Measurements from ENCODE around the gene TSPAN18.
"Not testable (repeated sequence)": the region's sequence is repeated elsewhere in the genome, so short reads cannot be mapped to it uniquely, and the experiment has no call there.

TSPAN18 gene

DNA sequence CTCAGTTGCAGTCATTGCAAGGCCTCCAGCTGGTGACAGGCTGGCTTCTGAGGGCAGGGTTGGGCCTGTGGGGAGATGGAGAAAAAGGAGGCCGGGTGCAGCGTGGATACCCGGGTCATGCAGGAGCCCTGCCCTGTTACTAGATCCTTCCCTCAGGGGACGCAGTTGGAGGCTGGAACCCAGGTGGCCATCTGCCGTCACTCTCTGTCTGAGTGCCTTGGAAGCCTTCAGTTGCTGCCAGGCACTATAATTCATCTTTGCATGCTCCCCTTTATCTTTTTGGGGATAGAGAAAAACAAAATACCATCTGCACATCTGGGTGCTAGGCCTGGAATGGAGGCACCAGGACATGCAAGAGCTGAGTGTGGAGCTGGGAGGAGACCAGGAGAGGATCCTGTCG, 141.3 kb downstream of the TSPAN18 start:
- no peak overlapping the region for H3K4me3 ChIP-seq (ENCODE audit: low read depth, low read length)
- no peak for DNase-seq (ENCODE audit: low read depth)
- TF ChIP-seq, protein P1, sequence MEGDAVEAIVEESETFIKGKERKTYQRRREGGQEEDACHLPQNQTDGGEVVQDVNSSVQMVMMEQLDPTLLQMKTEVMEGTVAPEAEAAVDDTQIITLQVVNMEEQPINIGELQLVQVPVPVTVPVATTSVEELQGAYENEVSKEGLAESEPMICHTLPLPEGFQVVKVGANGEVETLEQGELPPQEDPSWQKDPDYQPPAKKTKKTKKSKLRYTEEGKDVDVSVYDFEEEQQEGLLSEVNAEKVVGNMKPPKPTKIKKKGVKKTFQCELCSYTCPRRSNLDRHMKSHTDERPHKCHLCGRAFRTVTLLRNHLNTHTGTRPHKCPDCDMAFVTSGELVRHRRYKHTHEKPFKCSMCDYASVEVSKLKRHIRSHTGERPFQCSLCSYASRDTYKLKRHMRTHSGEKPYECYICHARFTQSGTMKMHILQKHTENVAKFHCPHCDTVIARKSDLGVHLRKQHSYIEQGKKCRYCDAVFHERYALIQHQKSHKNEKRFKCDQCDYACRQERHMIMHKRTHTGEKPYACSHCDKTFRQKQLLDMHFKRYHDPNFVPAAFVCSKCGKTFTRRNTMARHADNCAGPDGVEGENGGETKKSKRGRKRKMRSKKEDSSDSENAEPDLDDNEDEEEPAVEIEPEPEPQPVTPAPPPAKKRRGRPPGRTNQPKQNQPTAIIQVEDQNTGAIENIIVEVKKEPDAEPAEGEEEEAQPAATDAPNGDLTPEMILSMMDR (IDR thresholded peaks at IDR 0.05; ENCODE audit: low read depth, low read length, missing control alignments) = no peak

DNA sequence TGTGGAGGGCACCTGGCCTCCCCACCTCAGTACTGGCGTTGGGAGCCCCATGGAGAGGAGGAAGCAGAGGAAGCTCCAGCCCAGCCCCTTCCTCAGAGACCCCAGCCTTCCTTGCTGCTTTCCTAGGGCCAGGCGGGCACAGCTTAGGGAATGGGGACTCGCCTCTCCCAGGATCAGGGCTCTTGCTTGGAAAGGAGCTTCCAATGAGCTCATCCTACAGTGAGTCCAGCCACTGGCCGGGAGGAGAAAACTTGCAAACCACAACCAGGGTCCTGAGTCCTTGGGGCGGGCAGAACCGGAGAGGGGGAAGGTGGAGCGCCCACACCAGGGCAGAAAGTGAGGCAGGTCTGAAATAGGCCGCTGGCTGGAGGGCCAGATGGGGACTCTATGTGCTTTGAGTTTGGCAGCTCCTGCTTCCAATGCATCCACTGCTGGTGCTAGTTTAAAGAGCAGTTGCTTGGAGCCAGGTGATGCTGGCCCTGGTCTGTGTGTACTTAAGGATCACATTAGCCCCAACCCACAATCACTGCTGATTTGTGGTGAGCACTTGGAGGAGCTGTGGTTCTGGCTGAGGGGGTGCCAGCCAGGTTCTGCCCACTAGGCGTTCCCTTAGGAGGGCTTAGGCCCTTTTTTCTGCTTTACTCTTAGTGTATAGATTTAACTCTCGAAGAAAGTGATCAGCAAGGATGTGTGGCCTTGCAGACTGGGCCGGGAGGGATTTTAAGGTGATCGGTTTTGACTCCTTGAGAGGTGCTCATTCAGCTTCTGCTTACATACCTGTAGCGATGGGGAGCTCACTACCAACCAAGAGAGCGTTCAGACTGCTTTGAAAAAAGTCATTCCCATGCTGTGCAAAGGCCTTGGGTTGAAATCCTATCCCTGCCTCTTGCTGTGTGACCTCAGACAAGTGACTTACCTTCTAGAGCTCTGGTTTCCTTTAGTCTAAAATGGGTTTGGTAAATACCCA, 142.0 kb downstream of the TSPAN18 start:
- no peak overlapping the region for H3K4me3 ChIP-seq (ENCODE audit: low read depth, low read length)
- DNase-seq (ENCODE audit: low read depth) = no peak
- TF ChIP-seq, protein P1 (IDR thresholded peaks at IDR 0.05; ENCODE audit: low read depth, low read length, missing control alignments) = no peak

DNA sequence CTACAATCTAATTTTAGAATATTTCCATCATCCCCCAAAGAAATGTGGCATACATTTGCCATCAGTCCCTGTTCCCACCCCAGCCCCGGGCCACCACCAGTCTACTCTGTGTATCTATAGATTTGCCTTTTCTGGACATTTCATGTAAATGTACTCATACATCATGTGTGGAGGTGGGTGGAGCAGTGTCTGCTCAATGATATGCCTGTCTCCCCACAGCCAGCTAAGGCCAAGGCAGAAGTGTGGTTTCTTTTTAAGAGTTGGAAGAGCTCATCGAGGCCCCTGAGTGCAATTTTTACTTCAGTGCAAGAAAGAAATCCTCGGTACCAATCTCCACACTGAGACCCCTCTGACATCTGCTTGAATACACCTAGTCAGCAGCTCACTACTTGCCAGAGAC, 143.4 kb downstream of the TSPAN18 start:
- TF ChIP-seq, protein P1 (IDR thresholded peaks at IDR 0.05; ENCODE audit: low read depth, low read length, missing control alignments) = no peak
- no peak overlapping the region for H3K4me3 ChIP-seq (ENCODE audit: low read depth, low read length)
- no peak for DNase-seq (ENCODE audit: low read depth)

DNA sequence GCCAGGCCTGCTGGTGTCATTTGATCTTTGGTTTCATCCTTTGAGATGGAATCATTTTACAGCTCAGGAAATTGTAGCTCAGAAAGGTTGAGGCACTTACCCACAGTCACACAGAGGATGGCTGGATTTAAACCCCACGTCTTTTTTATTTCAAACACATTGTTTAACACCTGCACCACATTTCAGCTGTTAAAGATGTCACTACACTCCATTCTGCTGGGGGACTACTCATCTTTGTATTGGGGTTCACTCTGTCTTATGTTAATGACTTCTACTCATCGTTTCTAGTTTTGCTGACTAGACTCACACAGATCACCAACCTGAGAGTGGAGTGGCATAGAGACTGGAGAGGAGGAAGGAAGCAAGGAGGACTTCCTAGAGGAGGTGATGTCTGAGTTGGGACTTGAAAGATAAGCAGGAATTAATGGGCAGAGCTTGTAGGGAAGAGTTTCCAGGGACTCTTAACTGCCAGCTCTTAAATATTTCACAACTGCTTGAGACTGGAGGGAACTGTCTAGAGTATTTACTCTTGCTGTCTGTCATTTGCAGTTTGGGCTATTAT, 143.9 kb downstream of the TSPAN18 start:
- TF ChIP-seq, protein P1 (IDR thresholded peaks at IDR 0.05; ENCODE audit: low read depth, low read length, missing control alignments) = no peak
- H3K4me3 ChIP-seq (ENCODE audit: low read depth, low read length) = no peak overlapping the region
- no peak for DNase-seq (ENCODE audit: low read depth)

DNA sequence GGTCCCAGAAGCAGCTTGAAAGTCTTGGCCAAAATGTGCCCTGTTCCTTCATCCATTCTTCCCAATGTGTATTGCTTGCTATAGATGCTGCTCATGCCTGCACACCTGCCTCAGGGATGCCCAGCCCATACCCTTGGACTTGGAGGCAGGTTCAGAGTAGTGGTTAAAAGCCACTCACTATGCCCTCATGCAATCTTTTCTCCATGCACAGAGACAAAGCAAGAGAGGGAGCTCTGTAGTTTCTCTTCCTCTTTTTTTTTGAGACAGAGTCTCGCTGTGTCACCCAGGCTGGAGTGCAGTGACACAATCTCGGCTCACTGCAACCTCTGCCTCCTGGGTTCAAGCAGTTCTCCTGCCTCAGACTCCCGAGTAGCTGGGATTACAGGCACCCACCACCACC, 144.9 kb downstream of the TSPAN18 start:
- peak; percentile 38 for DNase-seq (ENCODE audit: low read depth)
- not testable (repeated sequence) for H3K4me3 ChIP-seq (ENCODE audit: low read depth, low read length)

DNA sequence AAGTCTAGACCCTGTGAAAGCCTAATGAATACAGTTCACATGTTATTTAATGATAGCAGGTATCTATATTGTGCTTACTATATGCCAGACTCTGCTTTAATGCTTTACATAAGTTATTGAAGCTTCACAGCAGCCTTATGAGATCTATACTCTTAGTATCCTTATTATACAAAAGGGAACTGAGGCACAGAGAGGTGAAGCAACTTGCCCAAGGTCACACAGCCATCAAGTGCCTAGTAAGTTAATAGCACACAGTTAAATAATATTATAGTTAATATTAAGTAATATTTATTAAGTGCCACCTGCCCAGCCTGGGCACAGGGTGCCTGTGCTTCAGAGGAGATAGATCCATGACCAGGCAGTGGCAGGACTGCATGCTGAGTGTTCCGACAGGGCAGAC, 145.8 kb downstream of the TSPAN18 start:
- H3K4me3 ChIP-seq (ENCODE audit: low read depth, low read length) = no peak overlapping the region
- DNase-seq (ENCODE audit: low read depth) = no peak
- TF ChIP-seq, protein P1 (IDR thresholded peaks at IDR 0.05; ENCODE audit: low read depth, low read length, missing control alignments) = no peak

DNA sequence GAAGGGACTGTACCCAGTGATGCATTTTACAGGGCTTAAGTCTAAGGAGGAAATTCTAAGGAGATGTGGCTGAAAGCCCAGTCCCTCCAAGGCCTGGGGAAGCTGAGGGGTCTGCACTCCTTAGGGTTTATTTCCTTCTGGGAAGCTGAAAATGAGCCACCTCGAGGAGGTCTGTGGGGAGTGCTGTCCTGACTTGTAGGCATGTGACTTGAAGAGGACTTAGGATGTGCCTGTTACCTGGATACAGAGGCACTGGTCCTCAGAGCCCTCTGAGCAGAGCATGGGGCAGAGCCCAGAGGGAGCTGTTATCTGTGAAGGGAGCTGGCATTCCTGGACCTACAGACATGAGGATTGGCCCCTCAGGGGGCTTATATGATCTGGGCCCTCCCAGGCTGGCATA, 146.8 kb downstream of the TSPAN18 start:
- TF ChIP-seq, protein P1 (IDR thresholded peaks at IDR 0.05; ENCODE audit: low read depth, low read length, missing control alignments) = no peak
- DNase-seq (ENCODE audit: low read depth) = no peak
- H3K4me3 ChIP-seq (ENCODE audit: low read depth, low read length) = no peak overlapping the region
